GM18867 (cell line): ENCODE data around the gene KRTAP5-6.

Experiments used
- ATAC-seq: cut with Tn5 transposase; IDR thresholded peaks from one replicate; pipeline ENCODE4 v1.9.1; 2021; ENCODE audit warnings: mild to moderate bottlenecking, moderate library complexity; ENCODE audit not compliant: unreplicated experiment

The KRTAP5-6 gene

DNA sequence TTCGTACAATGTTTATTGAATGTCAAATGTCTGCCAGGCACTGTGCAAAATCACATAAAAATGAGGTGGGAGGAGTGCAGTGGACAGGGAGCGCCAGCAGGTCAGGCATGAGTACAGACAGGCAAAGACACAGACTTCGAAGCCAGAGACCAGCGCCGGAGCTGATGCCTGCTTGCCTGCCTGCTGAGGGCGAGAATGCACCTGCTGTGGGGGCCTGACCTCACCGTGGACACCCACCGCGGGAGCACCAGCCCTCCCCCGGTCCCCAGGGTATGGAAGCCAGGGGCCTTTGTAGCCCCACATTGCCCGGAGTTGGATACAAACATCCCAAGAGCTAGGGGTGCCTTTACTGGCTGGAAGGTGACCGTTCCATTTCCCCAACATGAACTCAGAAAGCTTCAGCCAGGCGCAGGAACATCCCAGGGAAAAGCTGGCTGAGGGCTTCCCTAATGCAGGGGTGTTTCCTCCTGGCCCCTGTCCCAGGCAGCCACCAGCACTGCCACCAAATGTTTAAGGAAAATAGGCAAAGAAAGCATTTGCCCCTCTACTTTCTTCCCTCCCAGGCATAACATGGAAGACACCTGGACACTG is 35.5 kb downstream of the KRTAP5-6 start:
- no peak for ATAC-seq

- no peak for ATAC-seq
Measured at GRCh38 chr11:1733009-1733715, 36.2 kb downstream of the KRTAP5-6 start.

GRCh38 chr11:1733716-1734640 is 37.0 kb downstream of the KRTAP5-6 start:
- no peak for ATAC-seq

DNA sequence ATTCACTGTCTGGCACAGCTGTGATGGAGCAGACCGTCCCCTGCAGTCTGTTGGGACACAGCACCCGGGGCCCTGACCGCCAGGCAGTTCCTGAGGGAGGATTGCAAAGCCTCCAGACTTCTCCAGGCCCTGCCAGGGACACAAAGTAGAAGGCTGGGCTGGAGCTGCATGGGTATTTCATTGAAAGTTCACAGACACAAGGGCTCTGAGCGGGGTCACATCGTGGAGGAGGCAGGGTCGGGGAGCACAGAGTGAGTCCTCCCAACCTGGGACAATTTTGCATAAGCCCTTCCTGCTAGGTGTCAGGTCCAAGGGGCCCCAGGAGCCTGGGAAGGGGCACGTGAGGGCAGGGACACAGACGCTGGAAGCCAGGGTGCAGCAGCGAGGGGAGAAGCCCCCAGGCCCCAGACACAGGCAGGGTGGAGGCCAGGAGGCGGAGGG is 37.7 kb downstream of the KRTAP5-6 start:
- ATAC-seq = no peak

DNA sequence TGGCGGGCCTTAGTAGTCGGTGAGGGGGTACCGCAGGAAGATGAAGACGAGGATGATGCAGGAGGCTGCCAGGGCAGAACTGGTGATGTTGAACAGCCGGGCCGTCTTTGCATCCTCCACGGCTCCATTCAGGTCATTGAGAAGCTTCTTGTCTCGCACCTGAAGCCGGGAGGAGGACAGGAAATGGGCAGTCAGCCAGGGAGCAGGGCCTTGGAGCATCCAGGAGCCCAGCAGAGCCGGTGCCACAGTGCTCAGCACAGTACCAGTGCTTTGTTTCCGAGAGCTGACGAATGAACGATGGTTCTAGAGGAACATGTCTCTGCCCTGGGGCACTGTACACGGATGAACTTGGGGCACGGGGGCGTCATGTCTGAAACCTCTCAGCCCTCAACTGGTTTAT is 38.3 kb downstream of the KRTAP5-6 start:
- ATAC-seq = no peak

GRCh38 chr11:1736447-1736992 is 39.5 kb downstream of the KRTAP5-6 start:
- ATAC-seq = no peak

- ATAC-seq = no peak
Measured at GRCh38 chr11:1737080-1737757, 40.2 kb downstream of the KRTAP5-6 start.

DNA sequence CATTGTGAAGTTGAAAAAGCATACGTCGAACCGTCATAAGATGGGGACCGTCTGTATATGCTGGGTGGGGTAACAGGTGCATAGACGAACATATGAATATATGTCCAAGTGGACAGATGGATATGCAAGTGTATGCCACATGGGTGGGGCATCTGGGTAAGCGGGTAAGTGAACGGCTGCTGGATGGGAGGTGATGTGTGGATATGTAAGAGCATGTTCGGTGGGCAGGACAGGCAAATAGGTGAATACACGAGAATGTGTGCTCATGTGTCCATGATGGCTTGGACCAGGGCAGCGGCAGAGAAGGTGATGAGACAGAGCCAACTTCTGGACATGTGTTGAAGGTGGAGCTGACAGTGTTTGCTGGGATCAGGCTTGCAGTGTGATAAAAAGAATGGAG is 41.4 kb downstream of the KRTAP5-6 start:
- no peak for ATAC-seq

- no peak for ATAC-seq
Measured at GRCh38 chr11:1739576-1739975, 42.6 kb downstream of the KRTAP5-6 start.

DNA sequence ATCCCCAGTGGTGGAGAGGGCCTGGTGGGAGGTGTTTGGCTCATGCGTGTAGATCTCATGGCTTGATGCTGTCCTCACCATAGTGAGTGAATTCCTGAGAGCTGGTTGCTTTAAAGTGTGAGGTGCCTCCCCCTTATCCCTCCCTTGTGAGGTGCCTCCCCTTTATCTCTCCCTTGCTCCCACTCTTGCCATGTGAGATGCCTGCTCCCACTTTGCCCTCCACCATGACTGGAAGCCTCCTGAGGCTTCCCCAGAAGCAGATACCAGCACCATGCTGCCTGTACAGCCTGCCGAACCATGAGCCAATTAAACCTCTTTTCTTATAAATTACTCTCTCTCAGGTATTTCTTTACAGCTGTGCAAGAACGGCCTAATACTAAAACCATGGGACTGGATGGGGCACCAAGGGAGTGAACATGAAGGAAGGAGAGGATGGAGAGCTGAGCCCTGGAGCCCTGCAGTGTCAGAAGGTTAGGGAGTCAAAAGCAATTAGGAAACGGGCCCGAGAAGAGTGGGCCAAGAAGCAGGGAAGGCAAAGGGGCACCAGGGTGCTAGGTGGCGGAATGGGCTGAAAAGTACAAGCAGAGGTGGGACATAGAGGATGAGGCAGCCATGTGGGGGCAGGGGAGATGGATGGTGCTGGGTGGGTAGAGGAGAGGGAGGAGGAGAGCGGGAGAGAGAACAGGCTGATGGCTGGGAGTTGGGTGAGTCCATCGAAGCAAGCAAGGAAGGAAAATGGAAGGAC is 44.0 kb downstream of the KRTAP5-6 start:
- ATAC-seq = no peak

GRCh38 chr11:1741741-1742140 is 44.7 kb downstream of the KRTAP5-6 start:
- ATAC-seq = no peak

GRCh38 chr11:1742371-1742770 is 45.4 kb downstream of the KRTAP5-6 start:
- ATAC-seq = no peak

DNA sequence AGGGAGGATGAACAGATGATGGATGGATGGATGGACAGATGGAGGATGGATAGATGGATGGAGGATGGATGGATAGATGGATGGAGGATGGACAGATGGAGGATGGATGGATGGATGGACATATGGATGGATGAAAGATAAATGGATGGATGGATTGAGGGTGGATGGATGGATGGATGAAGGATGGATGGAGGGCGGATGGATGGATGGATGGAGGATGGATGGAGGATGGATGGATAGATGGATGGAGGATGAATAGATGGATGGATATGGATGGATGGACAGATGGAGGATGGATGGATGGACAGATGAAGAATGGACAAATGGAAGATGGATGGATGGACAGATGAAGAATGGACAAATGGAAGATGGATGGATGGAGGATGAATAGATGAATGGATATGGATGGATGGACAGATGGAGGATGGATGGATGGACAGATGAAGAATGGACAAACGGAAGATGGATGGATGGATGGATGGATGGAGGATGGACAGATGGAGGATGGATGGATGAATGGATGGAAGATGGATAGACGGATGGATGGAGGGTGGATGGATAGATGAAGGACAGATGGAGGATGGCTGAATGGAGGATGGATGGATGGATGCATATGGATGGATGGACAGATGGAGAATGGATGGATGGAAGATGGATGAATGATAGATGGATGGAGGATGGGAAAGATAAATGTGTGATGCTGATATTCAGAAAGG is 46.0 kb downstream of the KRTAP5-6 start:
- ATAC-seq = no peak

DNA sequence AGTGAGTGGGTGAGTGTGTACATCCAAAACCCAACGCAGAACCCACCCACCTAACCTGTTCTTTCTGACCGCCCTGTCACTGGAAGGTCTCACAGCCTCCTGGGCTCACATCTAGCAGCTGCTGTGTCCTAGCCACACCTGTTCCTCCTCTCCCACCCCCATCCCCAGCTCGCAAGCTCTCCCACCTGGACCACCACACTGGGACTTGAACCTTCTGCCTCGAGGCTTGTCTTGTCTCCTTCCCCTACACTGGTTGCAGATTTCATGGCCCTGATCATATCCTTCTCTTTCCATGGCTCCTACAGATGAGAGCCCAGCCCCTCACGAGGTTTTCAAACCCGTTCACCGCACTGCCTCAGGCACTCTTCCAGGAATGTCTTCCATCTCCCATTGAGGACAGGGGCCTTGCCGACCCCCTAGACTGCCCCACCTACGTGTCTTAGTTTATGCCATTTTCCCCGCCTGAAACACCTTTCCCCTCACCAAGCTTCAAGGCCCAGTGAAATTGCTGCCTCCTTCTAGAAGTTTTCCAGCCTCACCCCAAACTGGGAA is 46.7 kb downstream of the KRTAP5-6 start:
- ATAC-seq = no peak

- no peak for ATAC-seq
Measured at GRCh38 chr11:1744137-1744886, 47.3 kb downstream of the KRTAP5-6 start.

DNA sequence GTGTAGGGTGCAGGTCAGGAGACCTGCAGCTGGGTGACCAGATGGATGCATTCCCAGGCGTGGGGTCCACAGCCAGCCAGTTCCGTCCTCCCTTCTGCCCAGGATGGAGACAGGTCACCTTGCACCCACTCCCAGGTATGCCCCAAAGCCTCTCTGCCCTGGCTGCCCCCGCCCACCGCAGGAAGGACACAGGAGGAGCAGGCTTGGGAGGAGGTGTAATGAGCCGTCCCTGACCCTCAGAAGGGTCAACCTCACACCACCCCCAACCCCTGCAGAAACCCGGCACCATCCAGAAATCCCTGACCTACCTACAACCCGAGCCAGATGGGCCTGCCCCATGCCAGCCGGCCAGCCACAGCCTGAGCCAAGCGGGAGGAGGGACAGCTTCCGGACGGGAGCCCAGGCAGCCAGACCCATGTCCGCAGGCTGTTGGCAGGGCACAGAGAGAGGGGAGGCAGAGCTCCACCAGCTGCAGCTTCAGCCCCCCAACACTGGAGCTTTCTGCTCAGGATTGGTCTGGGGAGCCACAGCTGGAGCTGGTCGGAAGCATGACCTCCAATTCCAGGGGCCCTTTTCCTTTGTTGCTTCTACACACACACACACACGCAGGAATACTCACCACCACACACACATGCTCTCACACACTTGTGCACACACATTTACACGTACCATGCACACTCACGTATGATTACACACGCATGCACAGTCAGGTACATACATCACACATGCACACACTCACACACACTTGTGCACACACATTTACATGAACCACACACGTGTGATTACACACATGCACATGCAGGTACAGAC is 48.1 kb downstream of the KRTAP5-6 start:
- no peak for ATAC-seq

DNA sequence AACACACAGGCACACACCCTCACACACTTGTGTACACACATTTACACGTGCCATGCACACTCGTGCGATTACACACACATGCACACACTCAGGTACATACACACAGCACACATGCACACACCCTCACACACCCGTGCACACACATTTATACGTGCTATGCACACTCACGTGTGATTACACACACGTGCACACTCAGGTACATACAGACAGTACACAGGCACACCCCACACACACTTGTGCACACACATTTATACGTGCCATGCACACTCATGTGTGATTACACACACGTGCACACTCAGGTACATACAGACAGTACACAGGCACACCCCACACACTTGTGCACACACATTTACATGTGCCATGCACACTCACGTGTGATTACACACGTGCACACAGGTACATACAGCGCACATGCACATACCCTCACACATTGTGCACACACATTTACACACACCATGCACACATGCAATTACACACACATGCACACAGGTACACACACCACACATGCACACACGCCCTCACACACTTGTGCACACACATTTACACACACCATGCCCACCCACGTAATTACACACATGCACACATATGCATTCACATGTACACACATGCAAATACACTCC is 48.8 kb downstream of the KRTAP5-6 start:
- ATAC-seq = no peak
